Mesenteric fat pad (tissue), 1 donor: ENCODE measurements around the gene GFER. TPM values are rescaled to one million over a fixed set of nuclear protein-coding genes. Genes with fewer than 3 reads are reported as not detected.
"Not testable (repeated sequence)": the region's sequence is repeated elsewhere in the genome, so short reads cannot be mapped to it uniquely, and the experiment has no call there.

Experiments
- DNase-seq: peaks from one replicate; pipeline ENCODE4 v3.0.0-alpha.2; 2020; ENCODE audit warnings: low spot score
- total RNA-seq: library from RNA; stranded (reverse); fragmentation: NEBNext Ultra II Directional; extraction: Animal tissue kit (Norgen Biotek cat#: 25700); gene quantifications from one replicate; pipeline ENCODE4 v1.2.1, GENCODE V29; 2021
- donor health status: DM: yes; HTN: yes; CAD: no.

Gene GFER
- total RNA-seq, 1 donor from 2014 or later: 15.7 TPM

DNA sequence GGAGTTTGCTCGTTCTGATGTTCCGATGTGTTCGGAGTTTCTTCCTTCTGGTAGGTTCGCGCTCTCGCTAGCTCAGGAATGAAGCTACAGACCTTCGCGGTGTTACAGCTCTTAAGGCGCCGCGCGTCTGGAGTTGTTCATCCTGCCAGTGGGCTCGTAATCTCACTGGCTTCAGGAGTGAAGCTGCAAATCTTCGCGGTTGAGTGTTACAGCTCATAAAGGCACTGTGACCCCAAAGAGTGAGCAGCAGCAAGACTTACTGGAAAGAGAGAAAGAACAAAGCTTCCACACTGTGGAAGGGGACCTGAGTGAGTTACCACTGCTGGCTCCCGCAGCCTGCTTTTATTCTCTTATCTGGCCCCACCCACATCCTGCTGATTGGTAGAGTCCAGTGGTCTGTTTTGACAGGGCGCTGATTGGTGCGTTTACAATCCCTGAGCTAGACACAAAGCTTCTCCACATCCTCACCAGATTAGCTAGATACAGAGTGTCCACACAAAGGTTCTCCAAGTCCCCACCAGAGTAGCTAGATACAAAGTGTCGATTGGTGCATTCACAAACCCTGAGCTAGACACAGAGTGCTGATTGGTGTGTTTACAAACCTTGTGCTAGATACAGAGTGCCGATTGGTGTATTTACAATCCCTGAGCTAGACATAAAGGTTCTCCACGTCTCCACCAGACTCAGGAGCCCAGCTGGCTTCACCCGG lies 26.4 kb upstream of the GFER start:
- DNase-seq: not testable (repeated sequence)

DNA sequence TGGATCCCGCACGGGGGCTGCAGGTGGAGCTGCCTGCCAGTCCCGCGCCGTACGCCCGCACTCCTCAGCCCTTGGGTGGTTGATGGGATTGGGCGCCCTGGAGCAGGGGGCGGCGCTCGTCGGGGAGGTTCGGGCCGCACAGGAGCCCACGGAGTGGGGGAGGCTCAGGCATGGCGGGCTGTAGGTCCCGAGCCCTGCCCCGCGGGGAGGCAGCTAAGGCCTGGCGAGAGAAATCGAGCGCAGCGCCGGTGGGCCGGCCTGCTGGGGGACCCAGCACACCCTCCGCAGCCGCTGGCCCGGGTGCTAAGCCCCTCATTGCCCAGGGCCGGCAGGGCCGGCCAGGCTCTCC lies 25.9 kb upstream of the GFER start:
- DNase-seq: not testable (repeated sequence)

DNA sequence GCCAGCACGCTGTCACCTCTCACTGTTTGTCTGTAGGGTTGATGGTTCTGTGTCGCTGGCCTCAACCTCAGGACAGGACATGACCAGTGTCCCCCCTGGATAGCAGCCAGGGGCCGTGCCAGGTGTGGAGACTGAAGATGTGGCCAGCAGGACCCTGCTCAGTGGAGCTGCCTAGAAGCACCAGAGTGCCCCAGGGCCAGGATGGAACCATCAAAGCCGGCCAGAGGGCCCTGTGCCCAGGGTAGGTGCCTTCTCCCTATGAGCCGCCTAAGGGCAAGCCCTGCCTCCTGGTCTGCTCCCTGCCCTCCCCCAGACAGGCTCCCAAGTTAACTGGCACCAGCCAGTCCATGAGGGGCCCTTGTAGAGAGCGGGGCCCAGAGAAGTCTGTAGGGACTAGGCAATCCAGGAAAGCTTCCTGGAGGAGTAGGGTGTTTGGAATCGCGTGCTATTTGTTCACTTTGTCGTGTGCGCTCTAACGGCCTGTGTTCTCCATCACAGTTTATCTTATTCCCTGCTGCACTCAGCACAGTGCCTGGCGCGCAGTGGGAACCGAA lies 25.2 kb upstream of the GFER start:
- no peak for DNase-seq

- DNase-seq: peak; percentile 99
These were observed 24.5 kb upstream of the GFER start, which contains the start of gene NDUFB10 for GRCh38 chr16:1959269-1960039. Gene NDUFB10, plus strand, starts transcription at chr16:1959538. Its CDS starts 87 bp downstream, at chr16:1959625.

- DNase-seq: no peak
These were observed 23.0 kb upstream of the GFER start for GRCh38 chr16:1960665-1961630.

DNA sequence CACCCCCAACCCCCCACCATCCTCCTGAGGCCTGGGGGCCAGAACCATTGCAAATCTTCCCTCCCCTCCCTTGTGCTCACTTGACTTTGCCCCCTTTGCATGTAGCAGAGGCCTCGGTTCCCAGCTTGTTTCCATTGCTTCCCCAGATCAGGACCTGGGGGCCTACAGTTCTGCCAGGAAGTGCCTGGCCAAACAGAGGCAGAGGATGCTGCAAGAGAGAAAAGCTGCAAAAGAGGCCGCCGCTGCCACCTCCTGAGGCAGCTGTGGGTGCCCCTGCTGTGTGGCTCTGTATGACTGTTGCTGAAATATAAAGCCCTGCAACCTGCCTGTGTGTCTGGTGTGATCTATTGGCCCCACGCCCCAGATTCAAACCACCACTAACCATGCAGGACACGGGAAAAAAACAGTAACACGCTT lies 22.3 kb upstream of the GFER start:
- no peak for DNase-seq

DNA sequence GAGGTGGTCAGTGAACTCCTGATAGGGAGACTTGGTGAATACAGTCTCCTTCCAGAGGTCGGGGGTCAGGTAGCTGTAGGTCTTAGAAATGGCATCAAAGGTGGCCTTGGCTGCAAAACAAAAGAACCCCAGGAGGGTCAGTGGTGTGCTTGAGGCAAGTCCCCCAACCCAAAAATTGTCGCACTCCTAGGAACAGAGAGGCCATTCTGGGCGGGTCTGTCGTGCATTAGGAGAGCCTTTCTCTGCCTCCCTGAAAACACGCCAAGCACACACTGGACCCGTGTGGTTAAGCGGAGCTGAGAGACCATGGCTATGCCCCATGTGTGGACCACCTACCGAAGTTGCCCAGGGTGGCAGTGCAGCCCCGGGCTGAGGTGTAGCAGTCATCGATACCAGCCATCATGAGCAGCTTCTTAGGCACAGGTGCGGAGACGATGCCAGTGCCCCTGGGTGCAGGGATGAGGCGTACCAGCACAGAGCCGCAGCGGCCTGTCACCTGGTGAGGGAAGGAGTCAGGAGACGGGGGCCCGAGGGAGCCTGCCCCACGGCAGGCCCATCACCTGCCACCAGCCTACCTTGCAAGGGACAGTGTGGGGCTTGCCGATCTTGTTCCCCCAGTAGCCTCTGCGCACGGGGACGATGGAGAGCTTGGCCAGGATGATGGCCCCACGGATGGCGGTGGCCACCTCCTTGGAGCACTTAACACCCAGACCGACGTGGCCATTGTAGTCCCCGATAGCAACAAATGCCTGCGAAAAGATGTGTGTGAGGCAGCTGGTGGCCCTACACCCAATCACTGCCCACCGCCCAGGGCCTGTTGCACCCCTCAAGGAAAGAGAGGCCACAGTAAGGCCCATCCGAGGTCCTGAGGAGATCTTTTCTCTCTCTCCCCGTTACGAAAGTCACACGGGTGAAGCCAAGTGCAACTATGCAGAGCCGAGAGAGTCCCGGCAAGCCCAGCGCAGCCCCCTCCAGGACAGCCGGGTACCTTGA lies 21.5 kb upstream of the GFER start:
- DNase-seq: not testable (repeated sequence)

GRCh38 chr16:1963806-1964505 lies 20.0 kb upstream of the GFER start:
- no peak for DNase-seq

DNA sequence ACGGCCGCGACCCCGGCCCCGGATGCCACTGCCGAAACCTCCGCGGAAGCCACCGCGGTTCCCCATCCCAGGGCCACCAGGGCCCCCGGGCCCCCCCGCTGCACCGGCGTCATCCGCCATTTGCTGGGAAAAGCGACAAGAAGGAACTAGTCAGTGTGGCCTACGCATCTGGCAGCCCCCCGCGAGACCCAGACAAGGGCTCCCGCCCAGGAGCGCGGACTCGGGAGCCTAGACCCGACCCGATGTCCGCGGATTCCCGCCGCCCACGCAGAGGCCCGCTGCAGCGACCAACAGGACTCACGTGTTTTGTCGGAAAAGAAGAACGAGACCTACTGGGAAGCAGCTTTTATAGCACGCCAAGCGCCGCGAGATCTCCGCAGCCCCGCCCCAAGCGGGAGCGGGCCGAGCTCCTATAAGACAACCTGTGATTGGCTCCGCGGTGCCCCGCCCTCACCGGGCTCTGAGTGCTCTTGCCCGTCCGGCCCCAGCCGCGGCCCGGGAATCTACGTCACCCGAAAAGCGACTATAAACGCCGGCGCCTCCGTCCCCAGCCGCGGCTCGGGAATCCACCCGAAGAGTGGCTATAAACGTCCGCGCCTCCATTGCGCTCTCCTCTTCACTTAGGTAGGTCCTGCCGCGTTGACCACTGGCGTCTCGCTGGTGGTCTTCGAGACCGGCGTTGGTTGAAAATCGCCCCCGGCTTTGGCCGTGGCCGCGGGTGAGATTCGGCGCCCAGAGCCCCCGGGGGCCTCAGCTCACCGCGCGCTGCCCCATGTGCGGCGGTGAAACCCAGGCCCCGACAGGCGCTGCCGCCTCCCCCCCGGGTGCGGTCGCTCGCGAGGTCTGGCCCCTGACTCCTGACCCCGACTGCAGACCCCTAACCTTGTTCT lies 19.2 kb upstream of the GFER start, which contains the start of gene RPS2:
RPS2 (minus strand) TSS at position 321 of the 890 bp plus-strand sequence; CDS start at position 120, 201 bp downstream.
- peak; percentile 100 for DNase-seq

GRCh38 chr16:1965396-1966001 lies 18.5 kb upstream of the GFER start:
- DNase-seq: no peak

DNA sequence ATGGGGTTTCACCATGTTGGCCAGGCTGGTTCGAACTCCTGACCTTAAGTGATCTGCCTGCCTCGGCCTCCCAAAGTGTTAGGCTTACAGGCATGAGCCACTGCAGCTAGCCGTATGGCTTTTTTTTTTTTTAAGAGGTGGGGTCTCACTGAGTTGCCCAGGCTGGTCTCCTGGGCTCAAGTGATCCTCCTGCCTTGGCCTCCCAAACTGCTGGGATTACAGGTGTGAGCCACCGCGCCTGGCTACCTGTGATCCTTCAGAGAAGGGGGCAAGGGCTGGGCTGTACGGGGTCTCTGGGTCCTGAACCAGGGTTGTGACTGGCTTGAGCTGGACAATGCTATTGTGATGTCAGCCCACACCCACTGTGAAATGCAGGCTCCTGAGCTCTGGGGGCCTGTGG lies 17.5 kb upstream of the GFER start, which contains the start of gene RNF151:
RNF151 (plus strand) TSS at position 397 of the 400 bp plus-strand sequence. CDS start 26 bp downstream, outside the sequence.
- no peak for DNase-seq

- DNase-seq: no peak
These were observed 15.6 kb upstream of the GFER start for GRCh38 chr16:1968146-1968953.

DNA sequence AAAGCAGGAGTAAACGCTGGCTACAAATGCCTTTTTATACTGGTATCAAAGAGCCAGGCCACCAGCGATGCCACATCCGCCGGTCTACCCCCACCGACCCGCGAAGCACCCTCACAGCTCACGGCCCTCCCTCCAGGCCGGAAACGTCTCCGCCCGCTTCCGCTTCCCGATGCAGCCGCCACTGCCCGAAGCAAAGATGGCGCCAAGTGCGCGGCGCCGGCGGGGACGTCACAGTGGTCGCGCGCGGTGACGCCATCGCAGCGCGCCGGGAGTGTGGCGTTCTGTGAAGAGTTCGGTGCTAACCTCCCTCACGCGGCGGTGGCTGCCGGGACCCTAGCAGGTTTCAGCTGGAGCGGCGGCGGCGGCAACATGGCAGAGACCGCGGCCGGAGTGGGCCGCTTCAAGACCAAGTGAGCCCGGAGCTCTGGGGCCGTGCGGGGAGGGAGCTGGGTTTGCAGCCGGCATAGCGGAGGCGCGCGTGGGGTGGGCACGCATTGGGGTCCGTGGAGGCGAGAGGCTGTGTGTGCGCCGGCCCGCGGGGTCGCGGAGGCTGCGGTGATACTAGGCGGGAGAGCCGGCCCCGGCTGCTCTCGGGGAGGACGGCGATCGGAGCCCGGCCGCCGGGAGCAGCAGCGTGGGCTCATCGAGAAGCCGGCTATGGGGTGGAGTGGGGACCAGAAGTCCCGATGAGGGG lies 12.1 kb upstream of the GFER start, which contains the start of gene TBL3:
TBL3 (plus strand) TSS at position 258 of the 694 bp plus-strand sequence; CDS start at position 370, 112 bp downstream.
- DNase-seq: peak; percentile 98

DNA sequence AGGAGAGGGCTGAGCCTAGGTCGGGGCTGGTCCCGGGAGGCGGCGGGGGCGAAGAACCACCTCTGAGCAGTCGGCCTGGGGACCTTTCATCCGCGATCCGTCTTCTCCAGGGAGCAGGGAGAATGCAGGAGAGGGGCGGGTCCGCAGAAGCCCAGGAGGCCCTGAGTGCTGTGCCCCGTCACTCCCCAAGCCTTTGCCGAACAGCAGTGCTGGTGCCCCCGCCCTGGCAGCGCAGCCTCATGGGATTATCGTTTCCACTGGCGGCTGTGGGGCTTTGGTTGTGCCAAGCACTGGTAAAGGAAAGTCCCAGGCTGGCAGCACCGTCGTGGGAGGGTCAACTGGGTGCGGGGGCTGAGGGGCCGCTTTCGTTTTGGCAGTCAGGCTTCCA lies 11.5 kb upstream of the GFER start:
- no peak for DNase-seq

DNA sequence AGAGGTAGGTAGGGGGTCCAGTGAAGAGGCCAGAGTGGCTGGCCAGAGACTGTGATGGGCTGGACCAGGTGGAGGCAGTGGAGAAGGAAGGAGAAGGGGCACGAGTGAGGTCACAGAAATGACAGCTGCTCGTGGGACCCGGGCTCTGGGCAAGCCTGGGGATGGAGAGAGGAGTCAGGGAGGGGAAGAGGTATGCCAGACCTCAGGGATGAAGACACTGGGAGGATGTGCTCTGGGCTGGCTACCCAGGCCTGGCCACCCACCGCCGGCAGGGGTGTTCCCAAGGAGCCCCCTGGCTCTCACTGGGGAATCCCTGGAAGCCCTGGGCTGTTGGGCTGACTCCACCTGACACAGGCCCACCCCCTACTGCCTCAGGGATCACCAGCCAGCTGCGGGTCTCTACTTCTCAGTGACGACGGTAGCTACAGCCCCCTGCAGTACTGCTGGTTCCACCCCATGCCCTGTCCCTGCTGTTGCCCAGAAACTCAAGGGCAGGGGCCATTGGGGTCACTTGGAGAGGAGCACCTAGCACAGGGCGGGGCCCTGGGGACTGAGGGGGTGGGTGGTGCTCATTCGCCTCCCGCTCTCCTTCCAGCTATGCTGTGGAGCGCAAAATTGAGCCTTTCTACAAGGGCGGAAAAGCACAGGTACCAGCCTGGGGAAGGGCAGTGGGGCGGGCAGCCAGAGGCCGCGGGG lies 10.4 kb upstream of the GFER start:
- no peak for DNase-seq
